Activated CD8-positive, alpha-beta memory T cell treated with anti-CD3 and anti-CD28 coated beads for 4 hours (primary cell): ENCODE measurements around the gene PGAM1.
"Not testable (repeated sequence)": the region's sequence is repeated elsewhere in the genome, so short reads cannot be mapped to it uniquely, and the experiment has no call there.

Experiments used
- DNase-seq, 2 donors: peaks; one replicate each; pipeline ENCODE4 v3.0.0-alpha.2; 2020; ENCODE audit warnings: low read depth in 2 of 2

Gene PGAM1

GRCh38 chr10:97407952-97408248 lies 18.1 kb upstream of the PGAM1 start:
- DNase-seq: no peak

DNA sequence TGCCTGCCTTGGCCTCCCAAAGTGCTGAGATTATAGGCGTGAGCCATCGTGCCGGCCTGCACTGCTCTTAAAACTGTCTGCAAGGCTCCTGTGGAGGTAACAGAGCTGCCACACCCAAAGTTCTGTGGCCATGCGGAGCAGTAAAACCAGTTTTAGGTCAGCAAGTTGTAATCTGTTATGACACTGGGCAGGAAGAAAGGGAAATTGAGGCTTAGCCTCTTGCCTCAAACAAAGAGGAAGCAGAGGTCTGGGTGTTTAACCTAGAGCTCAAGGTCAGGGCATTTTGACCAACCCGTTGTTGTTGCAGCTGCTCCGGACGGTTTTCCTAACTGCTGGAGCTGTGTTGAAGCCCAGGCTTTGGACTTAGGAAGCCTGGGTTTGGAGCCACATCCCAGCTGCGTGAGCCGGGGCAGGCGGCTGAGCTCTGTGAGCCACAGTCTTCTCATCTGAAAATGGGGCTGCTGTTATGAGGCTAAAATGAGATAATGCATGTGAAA lies 17.4 kb upstream of the PGAM1 start:
- DNase-seq: no peak

DNA sequence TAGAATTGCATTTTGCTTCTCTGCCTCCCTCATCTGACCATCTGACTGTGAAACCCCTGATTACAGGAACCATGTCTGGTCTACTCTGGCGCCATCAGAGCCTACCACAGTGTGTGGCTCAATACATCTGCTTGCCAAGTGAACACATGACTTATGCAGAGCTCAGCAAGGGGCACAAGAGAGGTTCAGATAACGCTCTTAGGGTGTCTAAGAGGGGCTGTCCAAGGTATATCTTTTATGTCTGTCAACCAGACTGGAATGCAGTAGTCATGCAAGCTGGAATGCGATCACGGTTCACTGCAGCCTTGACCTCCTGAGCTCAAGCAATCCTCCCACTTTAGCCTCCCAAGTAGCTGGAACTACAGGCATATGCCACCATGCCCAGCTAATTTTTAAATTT lies 14.6 kb upstream of the PGAM1 start:
- DNase-seq: no peak

DNA sequence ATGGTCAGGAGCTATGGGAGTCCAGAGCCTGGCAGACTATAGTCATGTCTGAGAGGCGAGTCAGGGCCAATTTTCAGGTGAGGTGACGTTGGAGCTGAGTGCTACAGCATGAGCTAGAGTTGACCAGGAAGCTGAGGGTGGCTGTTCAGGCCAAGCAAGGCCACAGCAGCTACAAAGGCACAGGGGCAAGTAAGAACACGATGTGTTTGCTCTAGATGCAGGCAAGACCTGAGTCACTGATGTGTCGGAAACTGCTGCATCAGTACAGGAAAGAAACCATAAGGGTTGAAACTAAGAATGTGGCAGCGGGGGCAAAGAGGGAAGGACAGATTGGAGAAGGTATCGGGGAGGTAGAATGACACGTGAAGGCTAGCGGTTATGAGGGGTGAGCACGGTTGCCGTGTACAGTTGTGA lies 13.1 kb upstream of the PGAM1 start:
- no peak for DNase-seq

- no peak for DNase-seq
These were observed 9.4 kb upstream of the PGAM1 start for GRCh38 chr10:97416565-97416964.

GRCh38 chr10:97423757-97424098 lies 2.3 kb upstream of the PGAM1 start:
- not testable (repeated sequence) for DNase-seq

GRCh38 chr10:97426776-97427570 lies 982 bp downstream of the PGAM1 start:
- DNase-seq: no peak

- no peak for DNase-seq
These were observed 1.7 kb downstream of the PGAM1 start for GRCh38 chr10:97427571-97428179.

DNA sequence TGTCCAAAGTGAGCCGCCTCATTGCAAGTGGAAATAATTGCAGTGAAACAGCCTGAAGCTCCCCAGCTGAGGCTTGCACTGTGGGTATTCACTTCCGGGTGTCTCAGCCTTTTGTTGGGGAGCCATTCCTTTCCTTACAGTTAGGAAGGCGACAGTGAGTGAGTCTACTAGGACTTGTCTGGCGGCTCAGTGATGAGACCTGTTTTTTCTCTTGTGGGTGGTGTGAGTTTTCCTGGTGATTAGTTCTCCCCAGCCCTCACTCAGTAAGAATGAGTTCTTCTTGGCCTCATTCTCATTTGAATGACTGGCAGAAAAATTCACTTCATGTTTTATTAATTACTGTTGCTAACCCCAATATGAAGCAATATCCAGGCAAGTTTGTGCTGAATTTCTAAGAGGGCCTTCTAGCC lies 2.6 kb downstream of the PGAM1 start:
- no peak for DNase-seq

DNA sequence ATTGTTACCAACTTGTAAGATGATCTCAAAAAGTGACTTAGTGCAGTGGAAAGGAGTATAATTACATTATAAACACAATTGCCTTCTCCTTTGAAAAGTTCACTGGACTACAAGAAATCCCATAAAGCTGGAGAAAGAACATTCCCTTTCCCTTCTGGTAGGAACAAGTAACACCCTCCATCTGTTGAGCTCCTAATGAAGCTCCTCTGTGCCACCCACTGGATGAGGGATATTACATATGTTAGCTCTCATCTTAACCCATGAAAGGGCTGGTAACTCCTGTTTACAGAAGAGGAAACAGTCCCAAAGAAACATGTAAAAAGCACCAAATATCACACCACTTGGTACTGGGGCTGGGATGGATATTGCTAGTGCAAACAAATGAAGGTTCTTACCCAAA lies 8.1 kb downstream of the PGAM1 start:
- no peak for DNase-seq

DNA sequence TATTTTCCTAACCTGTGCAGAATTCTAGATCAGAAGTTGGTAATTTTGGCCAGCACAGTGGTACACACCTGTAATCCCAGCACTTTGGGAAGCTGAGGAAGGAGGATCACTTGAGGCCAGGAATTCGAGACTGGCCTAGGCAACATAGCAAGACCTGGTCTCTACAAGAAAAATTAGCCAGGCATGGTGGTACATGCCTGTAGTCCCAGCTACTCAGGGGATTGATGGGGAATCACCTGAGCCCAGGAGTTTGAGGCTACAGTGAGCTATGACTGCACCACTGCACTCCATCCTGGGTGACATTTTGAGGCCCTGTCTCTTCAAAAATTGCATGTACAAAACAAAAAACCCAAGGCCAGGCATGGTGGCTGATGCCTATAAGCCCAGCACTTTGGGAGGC lies 8.6 kb downstream of the PGAM1 start:
- no peak for DNase-seq

GRCh38 chr10:97435211-97435610 lies 9.2 kb downstream of the PGAM1 start:
- DNase-seq: no peak

GRCh38 chr10:97442277-97442676 lies 16.3 kb downstream of the PGAM1 start:
- DNase-seq: no peak

- DNase-seq: no peak
These were observed 18.2 kb downstream of the PGAM1 start for GRCh38 chr10:97444212-97444611.

- no peak for DNase-seq
These were observed 19.3 kb downstream of the PGAM1 start for GRCh38 chr10:97445357-97445721.

DNA sequence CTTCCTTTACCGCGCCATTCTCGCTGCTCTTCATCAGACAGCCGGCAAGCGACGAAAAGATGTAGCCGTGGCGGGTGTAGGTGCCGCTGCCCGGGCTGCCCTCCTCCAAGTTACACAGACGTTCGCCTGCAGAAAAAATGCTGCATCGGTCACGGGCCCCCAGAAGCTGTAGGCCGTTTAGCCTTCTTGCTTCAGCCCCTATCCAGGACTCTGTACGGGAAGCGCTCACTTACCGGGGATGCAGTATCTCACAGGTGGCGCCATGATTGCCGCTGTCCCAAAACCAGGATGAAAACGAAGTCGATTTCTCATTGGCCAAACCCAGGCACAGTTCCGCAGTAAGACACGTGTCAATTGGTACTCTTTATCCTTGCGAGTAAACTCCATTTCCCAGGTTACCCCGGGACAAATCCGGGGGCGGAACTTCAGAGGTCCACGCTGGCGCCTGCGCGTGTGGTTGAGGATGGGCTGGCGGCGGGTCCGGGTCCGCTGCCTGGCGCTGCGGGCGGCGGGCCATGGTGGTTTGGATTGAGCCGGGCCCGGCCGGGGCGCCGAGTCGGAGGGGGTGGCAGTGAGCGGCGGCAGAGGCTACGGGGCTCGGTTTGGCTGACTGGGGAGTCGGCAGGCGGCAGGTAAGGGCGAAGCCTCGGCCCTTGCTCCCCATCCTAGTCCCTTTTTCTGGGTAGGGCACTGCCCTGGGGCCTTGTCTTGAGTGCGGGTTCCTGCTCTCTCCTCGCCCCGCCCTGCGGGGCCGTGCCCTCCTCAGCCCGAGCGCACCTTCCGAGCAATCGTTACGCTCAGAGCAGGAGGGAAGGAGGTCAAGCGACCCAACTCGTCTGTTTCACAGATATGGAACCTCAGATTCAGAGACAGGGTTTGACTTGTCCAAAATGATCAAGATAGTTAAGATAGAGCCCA lies 20.0 kb downstream of the PGAM1 start, which contains the start of the genes EXOSC1 and ZDHHC16:
EXOSC1 (minus strand) TSS at position 285 of the 918 bp plus-strand sequence; CDS start at position 264, 21 bp downstream.
ZDHHC16 (plus strand) TSS at position 454 of the 918 bp plus-strand sequence. CDS start 5,501 bp downstream, outside the sequence.
- peak; percentile 83 to 88 for DNase-seq

DNA sequence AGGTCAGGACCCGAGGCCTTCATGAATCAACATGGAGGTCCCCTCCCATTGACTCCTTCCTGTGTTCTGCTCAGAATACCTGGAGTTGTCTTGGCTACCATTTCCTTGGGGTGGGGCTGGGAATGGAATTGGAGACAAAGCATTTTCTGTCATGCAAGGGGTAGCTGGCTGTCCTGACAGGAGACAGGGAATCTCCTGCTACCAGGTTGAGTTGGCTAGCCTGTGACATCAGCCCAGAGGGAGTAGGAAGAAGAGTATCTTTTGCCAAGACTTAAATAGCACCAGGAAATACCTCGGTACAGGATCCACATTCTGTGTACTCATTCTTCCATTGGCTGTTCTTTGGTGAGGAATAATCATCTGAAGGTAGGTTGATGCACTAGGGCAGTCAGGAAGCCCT lies 24.8 kb downstream of the PGAM1 start:
- DNase-seq: no peak

GRCh38 chr10:97451605-97452004 lies 25.6 kb downstream of the PGAM1 start:
- DNase-seq: no peak

DNA sequence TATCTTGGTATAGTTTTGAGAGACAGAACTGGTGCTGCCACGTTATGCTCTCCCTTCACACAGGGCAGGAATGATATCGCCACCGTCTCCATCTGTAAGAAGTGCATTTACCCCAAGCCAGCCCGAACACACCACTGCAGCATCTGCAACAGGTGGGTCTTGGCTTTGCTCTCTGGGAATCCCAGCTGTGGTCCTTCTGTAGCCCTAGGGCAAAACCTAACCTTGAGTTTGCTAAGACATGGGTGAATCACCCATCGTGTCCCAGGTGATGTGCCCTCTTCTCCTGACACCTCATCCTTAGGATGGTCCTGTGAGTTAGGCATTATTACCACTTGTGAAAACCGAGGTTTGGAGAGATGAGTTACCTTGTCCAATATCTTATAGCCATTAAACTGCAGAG lies 26.4 kb downstream of the PGAM1 start:
- no peak for DNase-seq

GRCh38 chr10:97454330-97455036 lies 28.5 kb downstream of the PGAM1 start:
- peak in 1 of 2 donors; percentile 8 for DNase-seq

GRCh38 chr10:97456034-97456685 lies 30.2 kb downstream of the PGAM1 start:
- DNase-seq: no peak
